NOMO-1 (cell line): ENCODE data around the gene MAPT.
"Not testable (repeated sequence)": the region's sequence is repeated elsewhere in the genome, so short reads cannot be mapped to it uniquely, and the experiment has no call there.

Experiments used
- DNase-seq, 2 experiments: peaks; one replicate each; lab custom pipeline; 2025; ENCODE audit not compliant: unreplicated experiment in 2 of 2; lab: John Stamatoyannopoulos, UW

MAPT gene

DNA sequence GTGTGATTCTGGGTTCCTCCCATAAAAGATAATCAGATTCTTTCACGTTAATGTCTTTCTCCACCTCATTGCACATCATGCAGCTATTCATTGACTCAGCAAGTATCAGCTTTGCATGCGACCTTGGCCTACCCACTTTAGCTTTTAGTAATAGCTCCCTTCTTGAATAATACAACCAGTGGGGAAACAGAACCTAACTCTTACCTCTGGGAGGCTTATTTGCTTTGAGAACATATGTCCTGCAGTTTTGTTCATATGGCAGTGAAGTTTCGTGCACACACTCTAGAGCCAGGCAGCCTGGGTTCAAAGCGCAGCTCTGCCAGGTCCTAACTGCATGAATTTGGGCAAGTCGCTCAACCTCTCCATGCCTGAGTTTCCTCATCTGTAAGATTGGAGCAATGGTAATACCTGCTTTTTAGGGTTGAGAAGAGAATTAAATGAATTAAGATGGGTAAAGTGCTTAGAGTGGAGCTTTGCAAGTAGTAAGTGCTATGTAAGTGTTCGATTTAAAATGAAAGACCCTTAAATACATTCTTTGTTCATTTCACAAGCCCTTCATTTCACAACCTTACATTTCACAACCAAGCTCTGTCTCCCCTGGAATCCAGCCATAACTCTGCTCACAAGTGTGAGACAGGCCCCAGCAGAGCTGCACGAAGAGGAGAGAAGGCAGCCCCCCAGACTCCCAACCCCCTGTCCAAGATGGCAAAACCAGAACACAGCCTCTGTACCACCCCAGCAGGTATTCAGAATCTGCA is 29.3 kb downstream of the MAPT start:
- no peak for DNase-seq

GRCh38 chr17:45924332-45924820 is 30.0 kb downstream of the MAPT start:
- DNase-seq: no peak

DNA sequence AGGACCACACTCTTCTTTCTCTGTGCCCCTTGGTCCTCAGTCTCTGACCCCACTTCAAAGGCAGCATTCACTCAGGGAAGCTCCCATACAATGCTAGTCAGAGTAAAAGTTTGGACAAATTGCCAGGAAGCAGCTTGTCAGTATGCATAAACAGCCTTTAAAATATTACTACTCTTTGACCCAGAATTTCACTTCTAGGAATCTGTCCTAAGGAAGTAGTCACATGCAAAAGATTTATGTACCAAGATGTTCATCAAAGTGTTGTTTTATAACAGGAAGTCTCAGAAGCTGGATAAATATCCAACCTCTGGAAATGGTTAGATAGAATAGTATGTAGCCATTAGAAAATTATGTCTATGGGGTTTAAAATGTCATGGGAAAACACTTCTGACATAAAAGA is 31.0 kb downstream of the MAPT start:
- DNase-seq: no peak

DNA sequence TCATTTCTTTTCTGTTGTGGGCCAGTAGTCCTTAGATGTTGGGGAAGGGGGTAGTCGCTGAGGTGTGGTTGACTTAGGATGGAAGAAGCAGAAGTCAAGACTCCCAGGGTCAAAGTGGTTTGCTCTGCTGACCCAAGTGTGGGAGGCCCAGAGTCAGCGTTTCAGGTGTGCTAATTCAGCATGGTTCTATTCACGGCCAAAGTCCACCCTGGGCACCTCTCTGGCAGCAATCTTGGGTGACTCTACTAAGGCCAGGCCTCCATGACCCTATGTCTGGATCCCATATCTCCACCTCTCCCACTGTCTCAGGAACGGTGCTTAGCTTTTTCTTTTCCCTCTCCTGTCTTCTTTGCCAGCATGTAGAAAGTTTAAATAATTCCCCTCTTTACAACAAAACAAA is 32.9 kb downstream of the MAPT start:
- no peak for DNase-seq

GRCh38 chr17:45929344-45929743 is 35.0 kb downstream of the MAPT start:
- DNase-seq: no peak

GRCh38 chr17:45930420-45930951 is 36.1 kb downstream of the MAPT start:
- DNase-seq: no peak

DNA sequence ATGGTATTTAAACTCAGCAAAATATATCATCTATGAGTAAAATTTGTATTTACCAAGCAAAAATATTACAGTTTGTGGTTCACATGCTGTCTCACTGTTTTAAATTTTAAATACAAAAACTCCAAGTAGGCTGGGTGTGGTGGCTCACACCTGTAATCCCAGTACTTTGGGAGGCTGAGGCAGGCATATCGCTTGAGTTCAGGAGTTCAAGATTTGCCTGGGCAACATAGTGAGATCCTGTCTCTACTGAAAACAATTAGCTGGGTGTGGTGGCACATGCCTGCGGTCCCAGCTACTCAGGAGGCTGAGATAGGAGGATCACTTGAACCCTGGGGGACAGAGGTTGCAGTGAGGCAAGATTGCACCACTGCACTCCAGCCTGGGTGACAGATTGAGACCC is 37.3 kb downstream of the MAPT start:
- no peak for DNase-seq

DNA sequence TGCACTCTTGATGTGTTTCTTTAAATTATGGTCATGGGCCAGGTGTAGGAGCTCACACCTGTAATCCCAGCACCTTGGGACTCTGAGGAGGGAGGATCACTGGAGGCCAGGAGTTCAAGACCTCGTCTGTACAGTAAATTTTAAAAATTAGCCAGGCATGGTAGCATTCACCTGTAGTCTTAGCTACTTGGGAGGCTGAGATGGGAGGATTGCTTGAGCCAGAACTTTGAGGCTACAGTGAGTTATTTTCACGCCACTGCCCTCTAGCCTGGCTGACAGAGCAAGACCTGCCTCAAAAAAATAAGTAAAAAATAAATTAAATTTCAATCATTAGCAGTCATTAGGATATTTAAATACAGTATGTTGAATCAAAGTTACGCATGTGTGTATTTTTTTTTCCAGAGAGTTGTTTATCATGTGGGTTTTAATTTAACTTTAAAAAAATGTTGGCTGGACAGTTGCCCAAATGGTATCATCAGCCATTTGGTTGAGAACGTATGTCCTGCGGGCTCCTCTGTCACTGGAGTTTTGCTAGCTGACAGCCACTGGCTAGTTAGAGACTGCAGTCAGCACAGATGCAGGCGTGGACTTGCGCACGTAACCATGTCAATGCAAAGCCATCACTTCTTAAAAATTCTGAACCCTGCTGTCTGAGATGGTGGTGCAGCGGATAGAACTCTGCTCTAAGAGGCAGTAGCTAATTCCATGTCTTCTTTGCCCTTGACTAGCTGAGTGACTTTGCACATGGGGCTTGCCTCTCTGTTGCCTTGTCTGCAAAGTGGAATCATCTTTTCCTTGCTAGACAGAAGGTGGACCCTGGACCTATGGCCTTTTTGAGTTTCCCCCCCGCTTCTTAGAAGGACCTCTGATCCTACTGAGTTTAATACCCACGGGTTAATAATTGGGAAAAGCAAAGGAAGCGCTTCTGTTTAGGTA is 40.0 kb downstream of the MAPT start:
- DNase-seq: no peak

GRCh38 chr17:45935197-45935709 is 40.9 kb downstream of the MAPT start:
- DNase-seq: no peak

GRCh38 chr17:45935710-45936509 is 41.6 kb downstream of the MAPT start:
- no peak for DNase-seq

- DNase-seq: no peak
These were observed 42.3 kb downstream of the MAPT start for GRCh38 chr17:45936610-45937009.

- DNase-seq: not testable (repeated sequence)
These were observed 42.8 kb downstream of the MAPT start for GRCh38 chr17:45937186-45937585.

GRCh38 chr17:45939395-45939794 is 45.0 kb downstream of the MAPT start:
- DNase-seq: no peak

DNA sequence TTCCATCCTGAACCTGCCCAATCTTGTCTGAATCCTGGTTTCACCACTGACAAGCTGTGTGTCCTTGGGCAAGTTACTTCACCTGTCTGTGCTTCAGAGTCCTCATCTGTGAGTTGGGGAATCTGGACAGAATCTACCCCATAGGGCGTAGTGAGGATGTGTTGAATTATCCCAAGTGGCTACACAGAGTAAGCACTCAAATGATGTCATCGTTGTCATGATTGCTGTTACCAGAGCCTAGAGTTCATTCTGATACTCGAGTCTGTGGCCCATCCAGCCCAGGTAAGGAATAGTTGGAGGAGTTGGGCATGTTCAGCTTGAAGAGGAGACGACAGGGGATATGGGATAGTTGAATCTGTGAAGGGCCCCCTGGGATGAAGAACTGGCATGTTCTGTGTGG is 45.9 kb downstream of the MAPT start:
- no peak for DNase-seq

DNA sequence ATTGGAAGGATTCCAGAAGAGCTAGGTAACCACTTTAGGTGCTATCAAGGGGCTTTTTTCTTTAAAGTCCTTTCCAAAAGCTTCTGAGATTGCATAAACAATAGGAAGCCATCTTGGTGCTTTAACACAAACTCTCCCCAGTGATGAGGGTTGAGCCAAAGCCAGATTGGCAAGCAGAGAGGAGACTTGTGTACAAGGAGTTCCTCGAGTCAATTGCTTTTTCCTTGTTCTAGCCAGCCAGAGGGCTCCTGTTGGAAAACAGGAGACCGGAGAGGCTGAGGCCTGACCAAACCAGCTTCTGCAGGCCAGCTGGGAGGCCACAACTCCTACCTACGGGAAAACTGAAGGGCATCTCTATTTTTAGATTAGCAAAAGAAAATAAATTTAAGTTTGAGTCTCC is 46.5 kb downstream of the MAPT start:
- DNase-seq: no peak

DNA sequence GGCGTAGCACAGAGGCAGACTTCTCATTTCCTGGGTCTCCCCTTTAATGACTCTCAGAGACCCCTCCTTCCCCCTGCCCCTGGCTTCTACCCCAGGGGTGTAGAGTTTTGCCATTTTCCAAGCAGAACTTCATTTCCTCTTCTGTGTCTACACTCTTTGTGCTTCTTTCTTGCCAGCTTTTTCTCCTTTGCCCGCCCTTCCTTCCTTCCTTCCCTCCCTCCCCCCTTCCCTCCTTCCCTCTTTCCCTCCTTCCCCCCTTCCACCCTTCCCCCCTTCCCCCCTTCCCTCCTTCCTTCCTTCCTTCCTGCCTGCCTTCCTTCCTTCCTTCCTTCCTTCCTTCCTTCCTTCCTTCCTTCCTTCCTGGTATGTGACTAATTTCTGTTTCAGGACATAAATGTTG is 47.0 kb downstream of the MAPT start:
- no peak for DNase-seq

DNA sequence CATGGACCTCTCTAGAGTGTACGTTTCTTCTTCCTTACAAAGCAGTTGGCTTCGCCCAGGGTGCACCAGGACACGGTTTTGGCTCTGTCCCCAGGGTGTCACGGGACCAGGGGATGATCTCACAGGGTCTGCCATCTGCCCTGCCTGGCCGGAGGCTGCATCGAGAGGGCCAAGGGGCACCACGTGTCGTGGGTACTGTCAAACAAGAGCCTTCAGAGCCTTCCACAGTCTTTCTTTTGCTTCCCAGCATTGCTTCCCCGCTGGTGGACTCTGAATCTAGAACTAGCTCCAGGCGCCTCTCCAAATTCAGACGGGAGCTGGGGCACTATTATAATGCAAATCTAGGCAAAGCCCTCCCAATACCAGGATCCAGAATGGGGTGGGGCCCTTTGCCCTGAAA is 47.9 kb downstream of the MAPT start:
- DNase-seq: no peak

DNA sequence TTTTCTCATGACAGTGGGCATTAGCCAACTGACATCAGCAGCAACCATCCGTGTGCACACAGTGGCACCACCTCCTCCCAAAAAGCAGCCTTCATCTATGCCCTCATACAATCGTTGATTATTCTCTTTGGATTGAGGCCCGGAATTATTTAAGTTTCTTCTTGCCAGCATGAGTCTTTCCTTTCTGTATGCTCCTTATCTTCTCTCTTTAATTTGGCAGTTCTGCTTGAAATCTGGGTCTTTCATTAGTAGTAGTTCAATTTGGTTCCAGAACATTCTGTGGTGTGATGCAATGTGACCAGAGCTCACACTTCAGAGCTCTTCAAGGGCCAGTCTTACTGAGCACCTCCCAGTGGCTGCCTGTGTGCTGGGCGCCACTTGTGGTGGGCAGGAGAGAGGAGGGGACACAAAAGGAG is 52.5 kb downstream of the MAPT start:
- no peak for DNase-seq

GRCh38 chr17:45948498-45948880 is 54.1 kb downstream of the MAPT start:
- DNase-seq: no peak

- DNase-seq: peak; percentile 65 to 73
These were observed 54.7 kb downstream of the MAPT start for GRCh38 chr17:45948881-45949624.
